H1 (cell line): ENCODE data around the gene GYPC. TPM values are rescaled to one million over a fixed set of nuclear protein-coding genes. Genes with fewer than 3 reads are reported as not detected.

Source experiments
- CHD7 ChIP-seq: fragments of 300-600 bp; sonication (generic); IDR thresholded peaks from 2 replicates; pipeline ENCODE4 v1.7.1; 2012; ENCODE audit warnings: low read length, moderate library complexity, mild to moderate bottlenecking, inconsistent platforms; ENCODE audit not compliant: insufficient replicate concordance
- CTBP2 ChIP-seq: IDR thresholded peaks from 2 replicates; pipeline ENCODE4 v1.7.0; 2011; ENCODE audit warnings: borderline replicate concordance, mild to moderate bottlenecking, moderate library complexity, mixed read lengths, low read length; ENCODE audit not compliant: insufficient read depth, insufficient read length
- EP300 ChIP-seq, 2 experiments: IDR thresholded peaks; 1 replicate in 1 of 2; 2 replicates in 1 of 2; pipeline ENCODE4 v1.6.1; 2011 to 2012; ENCODE audit warnings: low read depth in 2 of 2, low read length in 2 of 2, mild to moderate bottlenecking in 2 of 2, borderline replicate concordance in 1 of 2, inconsistent platforms in 1 of 2, moderate library complexity in 1 of 2
- JUN ChIP-seq: IDR thresholded peaks from 2 replicates; pipeline ENCODE4 v1.6.1; 2011; ENCODE audit warnings: low read depth, mild to moderate bottlenecking, improper control_type of control experiment, low read length
- PHF8 ChIP-seq: fragments of 200-600 bp; sonication (generic); conservative IDR thresholded peaks from 2 replicates; pipeline ENCODE4 v1.7.1; 2012; ENCODE audit warnings: low read depth, mild to moderate bottlenecking, inconsistent platforms, low read length, moderate library complexity
- POLR2A ChIP-seq, 2 experiments: IDR thresholded peaks; 1 replicate in 1 of 2; 2 replicates in 1 of 2; pipeline ENCODE4 v1.6.1; 2011; ENCODE audit warnings: low read depth in 2 of 2, low read length in 2 of 2, mild to moderate bottlenecking in 2 of 2; ENCODE audit errors: control extremely low read depth in 1 of 2
- polyA plus RNA-seq, 7 experiments: library from polyadenylated mRNA; depleted of rRNA in 3 of 7; stranded (reverse) in 5 of 7; unstranded in 2 of 7; fragments of >200 nt in 5 of 7; fragments of 200-250 nt in 2 of 7; gene quantifications; 1 replicate in 5 of 7; 2 replicates in 1 of 7; 4 replicates in 1 of 7; pipeline versions ENCODE4 v1.2.1 to v1.2.3, GENCODE V29; 2011 to 2013; ENCODE audit warnings: missing spikeins in 2 of 7, mixed read lengths in 2 of 7
- total RNA-seq: library from RNA; stranded (reverse); fragmentation: NEBNext Ultra II Directional; extraction: Animal tissue kit (Norgen Biotek cat#: 25700); gene quantifications from 2 replicates; pipeline ENCODE4 v1.2.1, GENCODE V29; 2021
- TF ChIP-seq, protein P1 (sequence below), 3 experiments: IDR thresholded peaks; 1 replicate in 2 of 3; 2 replicates in 1 of 3; pipeline versions ENCODE4 v1.5.1 to v1.6.1; 2011; ENCODE audit warnings: low read length in 3 of 3, mild to moderate bottlenecking in 3 of 3, inconsistent platforms in 2 of 3, low read depth in 1 of 3, moderate library complexity in 1 of 3; ENCODE audit not compliant: insufficient read depth in 1 of 3; ENCODE audit errors: control extremely low read depth in 1 of 3

GYPC gene
- total and polyA plus RNA-seq, 2 of the 8 experiments (the other 6 are each of a cell fraction or from before 2014, with no cell fraction given), result 26.8 to 53.6 TPM

- TF ChIP-seq CHD7 (no peak), CTBP2 (no peak), POLR2A (IDR thresholded peaks at IDR 0.05; ENCODE audit: control extremely low read depth in 1 of 2, low read depth in 2 of 2, low read length in 2 of 2) (no peak), PHF8 (no peak), EP300 (IDR thresholded peaks at IDR 0.05; ENCODE audit: borderline replicate concordance in 1 of 2, low read depth in 2 of 2, low read length in 2 of 2) (no peak), JUN (no peak)
- TF ChIP-seq, protein P1, sequence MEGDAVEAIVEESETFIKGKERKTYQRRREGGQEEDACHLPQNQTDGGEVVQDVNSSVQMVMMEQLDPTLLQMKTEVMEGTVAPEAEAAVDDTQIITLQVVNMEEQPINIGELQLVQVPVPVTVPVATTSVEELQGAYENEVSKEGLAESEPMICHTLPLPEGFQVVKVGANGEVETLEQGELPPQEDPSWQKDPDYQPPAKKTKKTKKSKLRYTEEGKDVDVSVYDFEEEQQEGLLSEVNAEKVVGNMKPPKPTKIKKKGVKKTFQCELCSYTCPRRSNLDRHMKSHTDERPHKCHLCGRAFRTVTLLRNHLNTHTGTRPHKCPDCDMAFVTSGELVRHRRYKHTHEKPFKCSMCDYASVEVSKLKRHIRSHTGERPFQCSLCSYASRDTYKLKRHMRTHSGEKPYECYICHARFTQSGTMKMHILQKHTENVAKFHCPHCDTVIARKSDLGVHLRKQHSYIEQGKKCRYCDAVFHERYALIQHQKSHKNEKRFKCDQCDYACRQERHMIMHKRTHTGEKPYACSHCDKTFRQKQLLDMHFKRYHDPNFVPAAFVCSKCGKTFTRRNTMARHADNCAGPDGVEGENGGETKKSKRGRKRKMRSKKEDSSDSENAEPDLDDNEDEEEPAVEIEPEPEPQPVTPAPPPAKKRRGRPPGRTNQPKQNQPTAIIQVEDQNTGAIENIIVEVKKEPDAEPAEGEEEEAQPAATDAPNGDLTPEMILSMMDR (IDR thresholded peaks at IDR 0.05; ENCODE audit: control extremely low read depth in 1 of 3, insufficient read depth in 1 of 3, low read depth in 1 of 3, low read length in 3 of 3), result peak in 1 of 3 experiments; percentile 12; a peak in 1 of 4 replicates
These were observed 1.8 kb downstream of the GYPC start (continued) for GRCh38 chr2:126657636-126658318.
